ENCODE measurements around the gene KIF5C. TPM values are rescaled to one million over a fixed set of nuclear protein-coding genes. Genes with fewer than 3 reads are reported as not detected.
A peak's percentile ranks its signal among the peaks of the same experiment; 100 is the strongest.

The KIF5C gene
- total and polyA plus RNA-seq, 2 experiments from 2014 or later: 45.0 to 49.1 TPM

GRCh38 chr2:149040451-149040850 lies 165.4 kb downstream of the KIF5C start:
- no peaks in the 10 kb centered on the region; the same call in 1 of the 2 replicates for H3K4me1 ChIP-seq (ENCODE audit: insufficient read depth)
- H3K27ac Mint-ChIP-seq: no peak overlapping the region
- no peaks in the 10 kb centered on the region for H3K9me2 ChIP-seq (ENCODE audit: insufficient read depth)
- H3F3A ChIP-seq (replicated peaks; ENCODE audit: low read depth): no peaks in the 10 kb centered on the region
- no peak overlapping the region for H3K4me2 ChIP-seq
- H3K27me3 Mint-ChIP-seq (ENCODE audit: insufficient read depth, low read depth, poor library complexity): peaks cover 19% of the 10 kb centered on the region
- ATAC-seq: peak; percentile 28
- DNase-seq (ENCODE audit: low spot score): peak; percentile 89
- H3K4me1 Mint-ChIP-seq: 0 out of 3 replicates have a peak, but pooled peaks cover 2% of the 10 kb centered on the region
- H3K36me3 ChIP-seq (ENCODE audit: insufficient read depth): no peaks in the 10 kb centered on the region
- H3K27ac ChIP-seq (ENCODE audit: low read depth): no peak overlapping the region
- no peak overlapping the region for H2AFZ ChIP-seq
- peak overlapping the region; percentile 34; the same call in 1 of the 3 replicates for H3K4me3 Mint-ChIP-seq
- no peaks in the 10 kb centered on the region; the same call in 2 of the 3 replicates for H3K9me3 Mint-ChIP-seq
- no peak overlapping the region for H3K4me3 ChIP-seq
- H3K27me3 ChIP-seq (ENCODE audit: insufficient read depth): peaks cover 29% of the 10 kb centered on the region
- no peaks in the 10 kb centered on the region for H3K36me3 Mint-ChIP-seq (ENCODE audit: low read depth)
- H4K20me1 ChIP-seq (replicated peaks; ENCODE audit: insufficient read depth): peaks cover 4% of the 10 kb centered on the region; the same call in 1 of the 2 replicates
- no peaks in the 10 kb centered on the region for H3K79me2 ChIP-seq (replicated peaks; ENCODE audit: insufficient read depth)
- TF ChIP-seq STAT1 (IDR thresholded peaks at IDR 0.05; ENCODE audit: unreplicated experiment) (no peak), ZNF331 (CRISPR knock-in tag; IDR thresholded peaks at IDR 0.05; ENCODE audit: low read depth) (no peak), EZH2phosphoT487 (IDR thresholded peaks at IDR 0.05; ENCODE audit: unreplicated experiment) (no peak), ZNF462 (CRISPR knock-in tag; IDR thresholded peaks at IDR 0.05) (no peak), CTCF (conservative IDR thresholded peaks at IDR 0.05; ENCODE audit: low read depth in 2 of 2) (peak; percentile 93 to 95), NANOG (IDR thresholded peaks at IDR 0.05; ENCODE audit: borderline replicate concordance) (no peak), CREB1 (CRISPR knock-in tag; IDR thresholded peaks at IDR 0.05; ENCODE audit: low read depth) (no peak)

Measured in GM23338 (cell line).